MCF 10A (cell line): ENCODE measurements around the gene CPE. TPM values are rescaled to one million over a fixed set of nuclear protein-coding genes. Genes with fewer than 3 reads are reported as not detected.

Experiments used
- BruUV-seq: library from RNA; stranded (reverse); fragments of 400-500 nt; replicated peaks from 2 replicates; lab custom pipeline; 2021; lab: Mats Ljungman, UMichigan
- CTCF ChIA-PET: fragments of 300-600 bp; sonication (Branson Sonifier 250); formaldehyde crosslinking; extraction: SDS; loops from one replicate; lab custom pipeline; 2021; ENCODE audit warnings: antibody characterized with exemption, inconsistent platforms; lab: Yijun Ruan, JAX
- POLR2A ChIA-PET: fragments of 300-600, 350-650 bp; sonication (Branson Sonifier 250); formaldehyde crosslinking; extraction: SDS; loops from one replicate; lab custom pipeline; 2020; ENCODE audit warnings: antibody characterized with exemption, inconsistent platforms; lab: Yijun Ruan, JAX
- DNase-seq: peaks from one replicate; pipeline ENCODE4 v3.0.0-alpha.2; 2018; ENCODE audit not compliant: unreplicated experiment
- H3K27ac Mint-ChIP-seq: one replicate; pipeline ENCODE4 v1.8.0; 2022; ENCODE audit warnings: mild to moderate bottlenecking, low read depth, mixed read lengths; ENCODE audit not compliant: unreplicated experiment
- H3K27me3 Mint-ChIP-seq: one replicate; pipeline ENCODE4 v1.8.0; 2022; ENCODE audit warnings: mixed read lengths; ENCODE audit not compliant: insufficient read depth, unreplicated experiment
- H3K36me3 Mint-ChIP-seq: one replicate; pipeline ENCODE4 v1.8.0; 2022; ENCODE audit warnings: mild to moderate bottlenecking, moderate library complexity, mixed read lengths; ENCODE audit not compliant: insufficient read depth, unreplicated experiment
- H3K4me1 Mint-ChIP-seq: one replicate; pipeline ENCODE4 v1.8.0; 2022; ENCODE audit warnings: mixed read lengths; ENCODE audit not compliant: insufficient read depth, unreplicated experiment
- H3K4me3 Mint-ChIP-seq: one replicate; pipeline ENCODE4 v1.8.0; 2022; ENCODE audit warnings: mild to moderate bottlenecking, moderate library complexity, mixed read lengths; ENCODE audit not compliant: unreplicated experiment
- H3K9me3 Mint-ChIP-seq: one replicate; pipeline ENCODE4 v1.8.0; 2022; ENCODE audit warnings: mixed read lengths; ENCODE audit not compliant: unreplicated experiment
- CTCF ChIP-seq: fragments of 200-600 bp; IDR thresholded peaks from one replicate; pipeline ENCODE4 v1.8.0; 2022; ENCODE audit warnings: antibody characterized with exemption, mild to moderate bottlenecking; ENCODE audit not compliant: unreplicated experiment
- intact Hi-C: fragments of 100-400 bp; cut with micrococcal nuclease; formaldehyde crosslinking; loops from 2 replicates; pipeline ENCODE4 v1.14.1; 2022
- total RNA-seq: library from RNA; stranded (reverse); gene quantifications from 2 replicates; pipeline ENCODE4 v1.2.3, GENCODE V29; 2022

Gene CPE
- total RNA-seq, 1 experiment from 2014 or later: 8.3 TPM

- no peak overlapping the region for H3K4me3 Mint-ChIP-seq
- intact Hi-C loops: no loop called here
- TF ChIP-seq CTCF: no peak
- peak; percentile 77 for DNase-seq
- H3K36me3 Mint-ChIP-seq: no peaks in the 10 kb centered on the region
- peaks cover 33% of the 10 kb centered on the region for H3K4me1 Mint-ChIP-seq
- ChIA-PET CTCF (interaction anchor here (2.7 kb wide), 1 partner anchor 9 kb away, joined by 14 read pairs; no protein-coding TSS in a partner anchor), POLR2A (interaction anchor here (0.5 to 1.5 kb wide), 3 partner anchors 9 to 113 kb away, joined by 3 read pairs; no protein-coding TSS in a partner anchor)
- no TSS peak for BruUV-seq
- no peaks in the 10 kb centered on the region for H3K9me3 Mint-ChIP-seq
- no peaks in the 10 kb centered on the region for H3K27me3 Mint-ChIP-seq
- H3K27ac Mint-ChIP-seq: no peak overlapping the region
Observed at GRCh38 chr4:165364452-165365080, 14.2 kb upstream of the CPE start.

- TF ChIP-seq CTCF: no peak
- Mint-ChIP-seq H3K36me3 (no peaks in the 10 kb centered on the region), H3K9me3 (no peaks in the 10 kb centered on the region), H3K27me3 (no peaks in the 10 kb centered on the region), H3K4me3 (no peak overlapping the region), H3K27ac (no peak overlapping the region), H3K4me1 (peaks cover 21% of the 10 kb centered on the region)
- ChIA-PET CTCF (no interaction called here), POLR2A (interaction anchor here (0.7 to 1.0 kb wide), 2 partner anchors 16 to 22 kb away, joined by 3 read pairs; no protein-coding TSS in a partner anchor)
- BruUV-seq: no TSS peak
- peak; percentile 85 for DNase-seq
- intact Hi-C loops: no loop called here
Observed at GRCh38 chr4:165367040-165367439, 11.8 kb upstream of the CPE start.

- no peak for TF ChIP-seq CTCF
- no TSS peak for BruUV-seq
- ChIA-PET POLR2A (interaction anchor here (0.7 to 1.2 kb wide), 2 partner anchors 11 to 48 kb away, joined by 3 read pairs; partner anchors contain the start of gene CPE), CTCF (interaction anchor here (0.7 kb wide), 1 partner anchor 255 kb away, joined by 3 read pairs; the partner anchor contains the start of gene TMEM192)
- intact Hi-C loops: loop anchor here (2.0 kb wide), 1 partner anchor 41 kb away; the partner anchor contains the start of gene MSMO1
- peaks cover 21% of the 10 kb centered on the region for H3K4me1 Mint-ChIP-seq
- H3K36me3 Mint-ChIP-seq: peaks cover 6% of the 10 kb centered on the region
- H3K27me3 Mint-ChIP-seq: no peaks in the 10 kb centered on the region
- peak overlapping the region; percentile 51 for H3K27ac Mint-ChIP-seq
- H3K4me3 Mint-ChIP-seq: no peak overlapping the region
- no peaks in the 10 kb centered on the region for H3K9me3 Mint-ChIP-seq
- DNase-seq: no peak
Observed at GRCh38 chr4:165368114-165368513, 10.7 kb upstream of the CPE start.

- H3K36me3 Mint-ChIP-seq: peaks cover 6% of the 10 kb centered on the region
- POLR2A ChIA-PET: interaction anchor here (0.7 to 1.2 kb wide), 5 partner anchors 9 to 92 kb away, joined by 3 read pairs; partner anchors contain the start of gene CPE
- H3K27me3 Mint-ChIP-seq: no peaks in the 10 kb centered on the region
- no peak overlapping the region for H3K4me3 Mint-ChIP-seq
- no TSS peak for BruUV-seq
- CTCF ChIA-PET: interaction anchor here (0.7 kb wide), 1 partner anchor 23 kb away, joined by 4 read pairs; no protein-coding TSS in a partner anchor
- peak overlapping the region; percentile 51 for H3K27ac Mint-ChIP-seq
- DNase-seq: peak; percentile 48
- no peak for TF ChIP-seq CTCF
- no peaks in the 10 kb centered on the region for H3K9me3 Mint-ChIP-seq
- peaks cover 21% of the 10 kb centered on the region for H3K4me1 Mint-ChIP-seq
- intact Hi-C loops: loop anchor here (2.0 kb wide), 1 partner anchor 42 kb away; the partner anchor contains the start of gene MSMO1
Observed at GRCh38 chr4:165368567-165368966, 10.2 kb upstream of the CPE start.
